Left ventricle myocardium inferior (tissue), 1 donor: Measurements from ENCODE around the gene TOP1. TPM values are rescaled to one million over a fixed set of nuclear protein-coding genes. Genes with fewer than 3 reads are reported as not detected.

Source experiments
- DNase-seq: peaks from one replicate; pipeline ENCODE4 v3.0.0-alpha.2; 2020
- H3K27ac ChIP-seq: fragments of 200-600 bp; replicated peaks from 2 replicates; pipeline ENCODE4 v1.8.0; 2021
- H3K27me3 ChIP-seq: fragments of 200-600 bp; 2 replicates; pipeline ENCODE4 v1.8.0; 2021; ENCODE audit warnings: low read depth
- H3K36me3 ChIP-seq: fragments of 200-600 bp; 2 replicates; pipeline ENCODE4 v1.8.0; 2021
- H3K4me1 ChIP-seq: fragments of 200-600 bp; 2 replicates; pipeline ENCODE4 v1.8.0; 2021
- H3K4me3 ChIP-seq: fragments of 200-600 bp; 2 replicates; pipeline ENCODE4 v1.8.0; 2021; ENCODE audit warnings: mild to moderate bottlenecking, moderate library complexity
- H3K9me3 ChIP-seq: fragments of 200-600 bp; replicated peaks from 2 replicates; pipeline ENCODE4 v1.8.0; 2021
- CTCF ChIP-seq: fragments of 200-600 bp; IDR thresholded peaks from 2 replicates; pipeline ENCODE4 v1.8.0; 2021; ENCODE audit warnings: antibody characterized with exemption, mild to moderate bottlenecking, borderline replicate concordance
- intact Hi-C: fragments of 100-400 bp; cut with micrococcal nuclease; formaldehyde crosslinking; loops from one replicate; pipeline ENCODE4 v1.11.0; 2022
- total RNA-seq: library from RNA; stranded (reverse); fragmentation: NEBNext Ultra II Directional; extraction: Animal tissue kit (Norgen Biotek cat#: 25700); gene quantifications from one replicate; pipeline ENCODE4 v1.2.1, GENCODE V29; 2021
- donor health status: DM: no; HTN: yes; CAD: no; lungs with severe emphysema.

TOP1 gene
- total RNA-seq, 1 donor from 2014 or later, result 23.9 TPM

DNA sequence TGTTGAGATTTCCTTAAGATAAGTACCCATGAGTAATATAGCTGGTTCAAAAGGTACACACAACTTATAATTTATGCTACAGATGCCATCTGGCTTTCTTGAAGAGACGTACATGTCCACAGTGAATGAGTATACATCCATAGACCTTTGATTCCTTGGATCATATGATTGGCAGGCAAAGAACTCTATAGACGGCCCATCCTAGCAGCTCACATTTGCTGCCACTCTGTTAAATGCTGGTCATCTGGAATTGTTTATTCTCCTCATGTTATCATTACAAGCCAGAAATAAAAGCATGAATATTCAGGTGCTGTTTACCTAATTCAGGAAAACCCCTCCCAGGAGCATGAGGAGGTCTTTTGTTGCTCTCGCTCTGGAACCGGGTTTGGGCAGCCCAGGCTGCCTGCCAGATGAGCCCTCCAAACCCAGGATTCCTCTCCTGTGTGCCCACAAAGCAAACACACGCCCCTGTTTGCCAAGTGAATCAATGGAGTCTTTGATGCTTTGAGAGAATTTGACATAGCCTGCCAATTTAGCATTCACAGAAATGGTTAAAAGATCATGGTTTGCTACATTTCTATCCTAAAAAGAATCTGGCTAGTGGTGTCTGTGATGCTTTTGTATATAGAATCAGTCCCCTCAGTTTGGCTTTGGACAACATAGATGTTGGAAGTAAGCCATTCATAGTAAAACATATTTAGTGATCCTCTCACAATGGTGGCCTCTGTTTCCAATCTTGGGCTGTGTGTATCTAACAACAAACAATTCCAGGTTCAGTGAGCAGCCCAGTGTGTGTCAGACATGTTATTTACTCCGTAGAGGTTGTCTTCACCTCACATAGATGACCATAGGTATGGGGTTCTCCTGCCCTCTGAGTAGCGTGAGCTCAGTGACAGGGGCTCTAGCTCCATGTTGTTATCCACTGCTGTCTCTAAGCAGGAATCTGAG is 91.3 kb downstream of the TOP1 start:
- Histone ChIP-seq H3K36me3 (peaks cover 96% of the 10 kb centered on the region), H3K27ac (no peak overlapping the region), H3K4me1 (no peaks in the 10 kb centered on the region), H3K4me3 (no peak overlapping the region), H3K27me3 (no peaks in the 10 kb centered on the region), H3K9me3 (no peaks in the 10 kb centered on the region)
- intact Hi-C loops, result no loop called here
- DNase-seq, result no peak
- TF ChIP-seq CTCF, result no peak

- H3K27ac ChIP-seq, result no peak overlapping the region
- intact Hi-C loops, result no loop called here
- TF ChIP-seq CTCF, result no peak
- no peaks in the 10 kb centered on the region for H3K27me3 ChIP-seq
- DNase-seq, result no peak
- no peaks in the 10 kb centered on the region for H3K9me3 ChIP-seq
- no peak overlapping the region for H3K4me3 ChIP-seq
- H3K36me3 ChIP-seq, result peaks cover 89% of the 10 kb centered on the region
- peaks cover 6% of the 10 kb centered on the region for H3K4me1 ChIP-seq
Observed at GRCh38 chr20:41121399-41121798, 92.8 kb downstream of the TOP1 start.

DNA sequence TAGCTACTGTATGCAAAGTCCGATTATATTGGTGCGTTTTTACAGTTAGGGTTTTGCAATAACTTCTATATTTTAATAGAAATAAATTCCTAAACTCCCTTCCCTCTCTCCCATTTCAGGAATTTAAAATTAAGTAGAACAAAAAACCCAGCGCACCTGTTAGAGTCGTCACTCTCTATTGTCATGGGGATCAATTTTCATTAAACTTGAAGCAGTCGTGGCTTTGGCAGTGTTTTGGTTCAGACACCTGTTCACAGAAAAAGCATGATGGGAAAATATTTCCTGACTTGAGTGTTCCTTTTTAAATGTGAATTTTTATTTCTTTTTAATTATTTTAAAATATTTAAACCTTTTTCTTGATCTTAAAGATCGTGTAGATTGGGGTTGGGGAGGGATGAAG is 95.0 kb downstream of the TOP1 start:
- intact Hi-C loops, result no loop called here
- no peaks in the 10 kb centered on the region for H3K9me3 ChIP-seq
- H3K36me3 ChIP-seq, result peaks cover 67% of the 10 kb centered on the region

DNA sequence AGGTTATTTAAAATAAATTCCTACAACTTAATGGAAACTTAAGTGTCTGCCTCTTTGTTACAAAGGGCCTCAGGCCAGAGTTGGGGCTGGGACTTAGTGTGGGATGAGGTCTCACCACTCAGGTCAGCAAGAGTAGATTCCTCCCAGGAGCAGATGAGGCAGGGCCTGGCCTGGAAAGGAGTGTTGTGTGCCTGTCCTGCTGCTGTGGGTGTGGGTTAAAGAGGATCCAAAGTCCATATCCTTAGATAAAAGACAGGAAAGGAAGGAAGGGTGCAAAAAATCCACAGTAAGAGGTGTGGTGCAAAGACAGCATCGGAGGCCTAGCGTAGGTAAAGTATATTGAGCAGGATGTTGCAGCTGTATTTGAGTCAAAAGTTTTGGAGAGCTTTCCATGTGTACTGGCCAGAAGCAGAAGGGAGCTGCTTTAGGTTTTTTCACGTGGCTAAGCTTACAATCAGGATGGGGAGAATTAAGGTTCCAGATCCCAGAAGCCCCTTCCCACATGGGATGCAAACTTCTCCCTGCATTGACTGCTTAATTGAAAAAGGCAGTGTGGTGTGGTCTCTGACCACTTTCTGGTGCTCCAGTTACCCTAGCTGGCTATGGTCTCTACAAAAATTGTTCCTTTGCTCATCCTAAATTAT is 96.0 kb downstream of the TOP1 start:
- peaks cover 12% of the 10 kb centered on the region for H3K4me1 ChIP-seq
- intact Hi-C loops, result no loop called here
- H3K9me3 ChIP-seq, result no peaks in the 10 kb centered on the region
- no peak overlapping the region for H3K4me3 ChIP-seq
- no peak overlapping the region for H3K27ac ChIP-seq
- no peak for DNase-seq
- no peaks in the 10 kb centered on the region for H3K27me3 ChIP-seq
- no peak for TF ChIP-seq CTCF
- peaks cover 57% of the 10 kb centered on the region for H3K36me3 ChIP-seq

More for the DNA sequence above, 95.0 kb downstream of the TOP1 start:
- no peak overlapping the region for H3K27ac ChIP-seq
- no peak for TF ChIP-seq CTCF
- no peak for DNase-seq
- no peak overlapping the region for H3K4me3 ChIP-seq
- peaks cover 12% of the 10 kb centered on the region for H3K4me1 ChIP-seq
- H3K27me3 ChIP-seq, result no peaks in the 10 kb centered on the region

DNA sequence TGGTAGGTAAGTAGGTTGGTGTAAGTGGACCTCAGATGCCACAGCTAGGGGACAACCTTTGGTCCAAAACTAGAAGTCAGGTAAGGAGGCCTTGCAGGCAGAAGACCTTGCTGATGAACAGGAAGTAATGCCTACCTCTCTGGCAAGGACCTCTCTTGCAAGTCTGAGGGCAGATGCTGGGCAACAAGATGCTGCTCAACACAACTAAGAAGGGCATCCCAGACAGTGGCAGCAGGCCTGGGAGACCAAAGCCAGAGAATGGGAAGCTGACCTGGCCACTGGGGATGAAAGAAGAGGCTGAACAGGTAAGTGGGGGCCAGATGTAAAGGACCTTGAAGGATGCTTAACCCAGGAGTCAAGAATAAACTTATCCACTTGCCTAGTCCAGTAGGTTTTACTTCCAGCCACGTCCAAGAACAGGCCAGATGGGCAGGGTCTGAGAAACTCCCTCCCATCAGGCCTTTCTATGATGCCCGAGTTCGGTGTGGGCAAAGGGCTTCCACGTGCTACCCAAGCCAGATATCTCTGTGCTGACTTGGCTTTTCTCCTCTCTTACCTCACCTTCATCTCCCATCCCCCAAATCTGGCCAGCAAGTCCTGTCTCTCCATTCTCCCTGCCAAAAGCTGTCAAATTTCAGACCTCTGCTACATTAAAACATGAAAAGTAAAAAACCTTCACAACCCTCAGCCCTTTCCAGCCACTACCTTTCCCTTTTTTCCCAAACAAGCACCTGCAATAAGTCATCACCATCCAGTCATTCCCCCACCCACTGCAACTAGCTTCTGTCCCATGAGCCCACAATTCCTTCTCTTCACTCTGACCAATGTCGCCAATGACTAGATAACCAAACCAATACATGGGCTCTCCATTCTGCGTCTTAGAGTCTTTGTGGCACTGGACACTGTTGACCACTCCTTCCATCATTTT is 97.2 kb downstream of the TOP1 start:
- peaks cover 12% of the 10 kb centered on the region for H3K4me1 ChIP-seq
- H3K4me3 ChIP-seq, result no peak overlapping the region
- intact Hi-C loops, result no loop called here
- no peak overlapping the region for H3K27ac ChIP-seq
- DNase-seq, result no peak
- no peaks in the 10 kb centered on the region for H3K27me3 ChIP-seq
- peaks cover 45% of the 10 kb centered on the region for H3K36me3 ChIP-seq
- no peak for TF ChIP-seq CTCF
- no peaks in the 10 kb centered on the region for H3K9me3 ChIP-seq
